Measurements from ENCODE around the gene CPEB4. TPM values are rescaled to one million over a fixed set of nuclear protein-coding genes. Genes with fewer than 3 reads are reported as not detected.

The CPEB4 gene
- polyA plus RNA-seq, 2 donors, result 10.3 to 12.4 TPM

- Histone ChIP-seq H3K36me3 (ENCODE audit: control insufficient read depth in 2 of 2, insufficient read depth in 2 of 2, low read length in 1 of 2) (no peaks in the 10 kb centered on the region), H3K27me3 (ENCODE audit: control insufficient read depth in 1 of 2, insufficient read depth in 2 of 2, low read length in 2 of 2) (no peaks in the 10 kb centered on the region), H3K27ac (ENCODE audit: low read depth in 2 of 2, low read length in 1 of 2) (no peak overlapping the region), H3K9me3 (ENCODE audit: control insufficient read depth in 2 of 2, insufficient read depth in 1 of 2, low read depth in 1 of 2, low read length in 1 of 2) (peaks cover 0 to 3% of the 10 kb centered on the region in 2 donors), H3K4me3 (ENCODE audit: low read depth in 1 of 2, low read length in 2 of 2) (no peak overlapping the region), H3K4me1 (ENCODE audit: control insufficient read depth in 2 of 2, insufficient read depth in 2 of 2, low read length in 1 of 2) (no peaks in the 10 kb centered on the region)
- WGBS, 2 donors, result 66 to 70% methylated on average over 6 of the region's 6 CpGs
Observed at GRCh38 chr5:173850659-173851058, 37.5 kb upstream of the CPEB4 start.

- no peak overlapping the region for H3K27ac ChIP-seq (ENCODE audit: low read depth in 2 of 2, low read length in 1 of 2)
- H3K27me3 ChIP-seq (ENCODE audit: control insufficient read depth in 1 of 2, insufficient read depth in 2 of 2, low read length in 2 of 2), result no peaks in the 10 kb centered on the region
- H3K9me3 ChIP-seq (ENCODE audit: control insufficient read depth in 2 of 2, insufficient read depth in 1 of 2, low read depth in 1 of 2, low read length in 1 of 2), result peaks cover 0 to 3% of the 10 kb centered on the region in 2 donors
- H3K36me3 ChIP-seq (ENCODE audit: control insufficient read depth in 2 of 2, insufficient read depth in 2 of 2, low read length in 1 of 2), result no peaks in the 10 kb centered on the region
- H3K4me3 ChIP-seq (ENCODE audit: low read depth in 1 of 2, low read length in 2 of 2), result no peak overlapping the region
- WGBS, 2 donors, result 67 to 77% methylated on average over 10 of the region's 10 CpGs
- no peaks in the 10 kb centered on the region for H3K4me1 ChIP-seq (ENCODE audit: control insufficient read depth in 2 of 2, insufficient read depth in 2 of 2, low read length in 1 of 2)
Observed at GRCh38 chr5:173851595-173852243, 36.4 kb upstream of the CPEB4 start.

GRCh38 chr5:173852790-173853359, 35.3 kb upstream of the CPEB4 start:
- H3K4me1 ChIP-seq (ENCODE audit: control insufficient read depth in 2 of 2, insufficient read depth in 2 of 2, low read length in 1 of 2), result no peaks in the 10 kb centered on the region
- no peak overlapping the region for H3K4me3 ChIP-seq (ENCODE audit: low read depth in 1 of 2, low read length in 2 of 2)
- H3K27ac ChIP-seq (ENCODE audit: low read depth in 2 of 2, low read length in 1 of 2), result no peak overlapping the region
- 85 to 87% methylated on average over 7 of the region's 7 CpGs for WGBS, 2 donors
- no peaks in the 10 kb centered on the region for H3K27me3 ChIP-seq (ENCODE audit: control insufficient read depth in 1 of 2, insufficient read depth in 2 of 2, low read length in 2 of 2)
- peaks cover 0 to 3% of the 10 kb centered on the region in 2 donors for H3K9me3 ChIP-seq (ENCODE audit: control insufficient read depth in 2 of 2, insufficient read depth in 1 of 2, low read depth in 1 of 2, low read length in 1 of 2)
- no peaks in the 10 kb centered on the region for H3K36me3 ChIP-seq (ENCODE audit: control insufficient read depth in 2 of 2, insufficient read depth in 2 of 2, low read length in 1 of 2)

- Histone ChIP-seq H3K27me3 (ENCODE audit: control insufficient read depth in 1 of 2, insufficient read depth in 2 of 2, low read length in 2 of 2) (no peaks in the 10 kb centered on the region), H3K9me3 (ENCODE audit: control insufficient read depth in 2 of 2, insufficient read depth in 1 of 2, low read depth in 1 of 2, low read length in 1 of 2) (peaks cover 0 to 3% of the 10 kb centered on the region in 2 donors), H3K27ac (ENCODE audit: low read depth in 2 of 2, low read length in 1 of 2) (no peak overlapping the region), H3K36me3 (ENCODE audit: control insufficient read depth in 2 of 2, insufficient read depth in 2 of 2, low read length in 1 of 2) (no peaks in the 10 kb centered on the region), H3K4me1 (ENCODE audit: control insufficient read depth in 2 of 2, insufficient read depth in 2 of 2, low read length in 1 of 2) (no peaks in the 10 kb centered on the region), H3K4me3 (ENCODE audit: low read depth in 1 of 2, low read length in 2 of 2) (no peak overlapping the region)
- WGBS, 2 donors, result 86 to 87% methylated on average over 11 of the region's 11 CpGs
Observed at GRCh38 chr5:173853370-173854131, 34.6 kb upstream of the CPEB4 start.

GRCh38 chr5:173855162-173855994, 32.8 kb upstream of the CPEB4 start:
- Histone ChIP-seq H3K27me3 (ENCODE audit: control insufficient read depth in 1 of 2, insufficient read depth in 2 of 2, low read length in 2 of 2) (no peaks in the 10 kb centered on the region), H3K4me3 (ENCODE audit: low read depth in 1 of 2, low read length in 2 of 2) (no peak overlapping the region), H3K27ac (ENCODE audit: low read depth in 2 of 2, low read length in 1 of 2) (no peak overlapping the region), H3K9me3 (ENCODE audit: control insufficient read depth in 2 of 2, insufficient read depth in 1 of 2, low read depth in 1 of 2, low read length in 1 of 2) (no peaks in the 10 kb centered on the region), H3K36me3 (ENCODE audit: control insufficient read depth in 2 of 2, insufficient read depth in 2 of 2, low read length in 1 of 2) (no peaks in the 10 kb centered on the region), H3K4me1 (ENCODE audit: control insufficient read depth in 2 of 2, insufficient read depth in 2 of 2, low read length in 1 of 2) (no peaks in the 10 kb centered on the region)
- WGBS, 2 donors, result 89 to 90% methylated on average over 11 of the region's 11 CpGs

- no peaks in the 10 kb centered on the region for H3K36me3 ChIP-seq (ENCODE audit: control insufficient read depth in 2 of 2, insufficient read depth in 2 of 2, low read length in 1 of 2)
- no peaks in the 10 kb centered on the region for H3K4me1 ChIP-seq (ENCODE audit: control insufficient read depth in 2 of 2, insufficient read depth in 2 of 2, low read length in 1 of 2)
- 75 to 86% methylated on average over 2 of the region's 2 CpGs for WGBS, 2 donors
- no peak overlapping the region for H3K4me3 ChIP-seq (ENCODE audit: low read depth in 1 of 2, low read length in 2 of 2)
- no peak overlapping the region for H3K27ac ChIP-seq (ENCODE audit: low read depth in 2 of 2, low read length in 1 of 2)
- H3K9me3 ChIP-seq (ENCODE audit: control insufficient read depth in 2 of 2, insufficient read depth in 1 of 2, low read depth in 1 of 2, low read length in 1 of 2), result no peaks in the 10 kb centered on the region
- H3K27me3 ChIP-seq (ENCODE audit: control insufficient read depth in 1 of 2, insufficient read depth in 2 of 2, low read length in 2 of 2), result no peaks in the 10 kb centered on the region
Observed at GRCh38 chr5:173855995-173856656, 32.0 kb upstream of the CPEB4 start.

GRCh38 chr5:173857234-173857633, 30.9 kb upstream of the CPEB4 start:
- no peaks in the 10 kb centered on the region for H3K4me1 ChIP-seq (ENCODE audit: control insufficient read depth in 2 of 2, insufficient read depth in 2 of 2, low read length in 1 of 2)
- no peaks in the 10 kb centered on the region for H3K27me3 ChIP-seq (ENCODE audit: control insufficient read depth in 1 of 2, insufficient read depth in 2 of 2, low read length in 2 of 2)
- no peaks in the 10 kb centered on the region for H3K9me3 ChIP-seq (ENCODE audit: control insufficient read depth in 2 of 2, insufficient read depth in 1 of 2, low read depth in 1 of 2, low read length in 1 of 2)
- H3K4me3 ChIP-seq (ENCODE audit: low read depth in 1 of 2, low read length in 2 of 2), result no peak overlapping the region
- H3K36me3 ChIP-seq (ENCODE audit: control insufficient read depth in 2 of 2, insufficient read depth in 2 of 2, low read length in 1 of 2), result no peaks in the 10 kb centered on the region
- no peak overlapping the region for H3K27ac ChIP-seq (ENCODE audit: low read depth in 2 of 2, low read length in 1 of 2)
- WGBS, 2 donors, result 93 to 95% methylated on average over 3 of the region's 3 CpGs

GRCh38 chr5:173858021-173858669, 30.0 kb upstream of the CPEB4 start:
- no peaks in the 10 kb centered on the region for H3K36me3 ChIP-seq (ENCODE audit: control insufficient read depth in 2 of 2, insufficient read depth in 2 of 2, low read length in 1 of 2)
- no peaks in the 10 kb centered on the region for H3K9me3 ChIP-seq (ENCODE audit: control insufficient read depth in 2 of 2, insufficient read depth in 1 of 2, low read depth in 1 of 2, low read length in 1 of 2)
- 66 to 75% methylated on average over 6 of the region's 6 CpGs for WGBS, 2 donors
- no peak overlapping the region for H3K27ac ChIP-seq (ENCODE audit: low read depth in 2 of 2, low read length in 1 of 2)
- no peaks in the 10 kb centered on the region for H3K4me1 ChIP-seq (ENCODE audit: control insufficient read depth in 2 of 2, insufficient read depth in 2 of 2, low read length in 1 of 2)
- H3K4me3 ChIP-seq (ENCODE audit: low read depth in 1 of 2, low read length in 2 of 2), result no peak overlapping the region
- H3K27me3 ChIP-seq (ENCODE audit: control insufficient read depth in 1 of 2, insufficient read depth in 2 of 2, low read length in 2 of 2), result no peaks in the 10 kb centered on the region

Data from esophagus (tissue), 2 donors.